CD4-positive, alpha-beta T cell treated with Interleukin-12 subunit alpha and Interleukin-12 subunit beta, for 1 hour (primary cell): ENCODE results near the gene TINAGL1.

Experiments
- DNase-seq: peaks from one replicate; pipeline ENCODE4 v3.0.0-alpha.2; 2020

Gene TINAGL1

DNA sequence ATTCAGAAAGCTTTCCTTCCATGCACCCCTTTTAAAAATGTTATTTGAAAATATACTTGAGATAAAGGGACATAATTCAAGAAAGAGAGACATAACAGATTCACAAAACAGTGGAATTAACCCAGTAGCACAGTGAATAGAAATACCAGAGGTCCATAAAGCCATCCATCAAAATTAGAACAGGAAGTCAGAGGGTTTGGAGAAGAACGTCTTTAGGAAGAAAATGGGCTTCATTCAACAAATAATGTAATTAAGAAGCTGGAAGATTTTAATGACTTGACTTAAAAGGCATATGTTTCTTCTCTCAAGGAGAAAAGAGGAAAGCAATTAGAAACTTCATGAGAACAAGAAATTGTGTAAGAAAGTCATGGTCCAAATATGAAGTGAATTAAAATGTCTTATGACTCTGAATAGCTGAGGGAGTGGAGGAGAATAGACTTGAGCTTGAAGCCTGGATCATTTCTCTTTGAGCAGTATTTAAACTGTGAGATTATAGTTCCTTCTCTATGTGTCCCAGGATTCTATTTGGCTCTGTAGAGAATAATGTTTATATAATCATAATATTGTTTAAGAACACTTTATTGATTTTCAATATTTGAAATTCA lies 33.3 kb downstream of the TINAGL1 start:
- DNase-seq: no peak

DNA sequence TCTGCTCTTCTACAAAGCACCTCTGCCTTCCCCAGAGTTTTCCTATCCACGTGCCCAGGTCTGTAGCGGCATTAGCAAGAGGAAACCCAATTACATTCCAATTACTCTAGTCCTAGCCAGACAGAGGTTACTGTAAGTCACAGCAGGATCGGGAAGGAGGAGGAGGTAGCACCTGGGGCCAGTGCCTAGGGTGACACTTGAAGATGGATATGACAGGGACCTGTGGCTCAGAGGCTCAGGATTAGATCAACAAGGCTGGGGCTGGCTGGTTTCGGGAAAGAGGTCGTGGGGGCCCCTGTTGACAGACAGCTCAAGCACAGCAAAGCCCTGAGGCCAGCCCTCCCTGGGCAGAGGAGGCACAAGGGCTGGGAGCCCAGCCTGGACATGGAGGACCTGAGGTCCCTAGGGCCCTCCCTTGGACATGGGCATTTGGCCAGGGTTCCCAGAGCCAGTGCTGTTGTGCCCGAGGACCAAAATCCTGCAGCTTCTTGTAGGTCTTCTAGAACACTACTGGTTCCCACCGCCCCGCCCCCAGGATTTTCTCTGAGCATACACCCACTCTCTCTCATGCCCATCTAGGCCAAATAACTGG lies 38.2 kb downstream of the TINAGL1 start:
- no peak for DNase-seq

DNA sequence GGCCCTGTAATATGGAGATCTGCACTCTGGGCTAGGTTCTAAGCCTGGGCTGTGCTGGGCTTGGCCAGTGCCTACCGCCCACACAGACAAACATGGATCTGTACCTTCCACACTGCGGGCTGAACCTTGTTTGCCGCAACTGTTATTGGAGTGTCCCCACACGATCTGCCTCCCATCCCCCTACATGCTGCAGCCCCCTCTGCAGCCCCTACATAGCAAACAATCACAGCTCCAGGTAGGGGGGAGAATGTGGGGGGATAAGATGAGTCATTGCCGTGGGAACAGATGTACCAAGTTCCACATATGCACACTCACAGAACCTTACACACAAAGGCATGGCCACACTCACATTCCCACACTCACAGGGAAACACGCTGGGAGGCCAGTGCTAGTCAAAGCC lies 39.1 kb downstream of the TINAGL1 start:
- DNase-seq: no peak

DNA sequence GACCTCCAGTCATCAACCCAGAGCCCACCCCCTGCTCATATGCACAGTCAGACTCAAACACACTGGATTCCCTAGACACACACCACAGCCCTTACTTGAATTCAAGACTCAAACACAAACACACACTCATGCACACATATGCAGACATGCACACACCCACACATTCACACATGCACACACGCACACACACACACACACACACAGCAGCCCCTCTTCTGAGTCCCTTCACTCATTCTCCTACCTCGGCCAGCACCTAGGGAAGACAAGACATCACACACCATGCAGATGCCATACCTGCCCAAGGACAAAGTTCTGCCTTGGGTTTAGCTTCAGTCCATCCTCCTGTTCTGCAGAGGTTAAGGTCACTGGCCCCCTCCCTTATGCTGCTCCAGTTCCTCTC lies 39.6 kb downstream of the TINAGL1 start:
- DNase-seq: no peak

DNA sequence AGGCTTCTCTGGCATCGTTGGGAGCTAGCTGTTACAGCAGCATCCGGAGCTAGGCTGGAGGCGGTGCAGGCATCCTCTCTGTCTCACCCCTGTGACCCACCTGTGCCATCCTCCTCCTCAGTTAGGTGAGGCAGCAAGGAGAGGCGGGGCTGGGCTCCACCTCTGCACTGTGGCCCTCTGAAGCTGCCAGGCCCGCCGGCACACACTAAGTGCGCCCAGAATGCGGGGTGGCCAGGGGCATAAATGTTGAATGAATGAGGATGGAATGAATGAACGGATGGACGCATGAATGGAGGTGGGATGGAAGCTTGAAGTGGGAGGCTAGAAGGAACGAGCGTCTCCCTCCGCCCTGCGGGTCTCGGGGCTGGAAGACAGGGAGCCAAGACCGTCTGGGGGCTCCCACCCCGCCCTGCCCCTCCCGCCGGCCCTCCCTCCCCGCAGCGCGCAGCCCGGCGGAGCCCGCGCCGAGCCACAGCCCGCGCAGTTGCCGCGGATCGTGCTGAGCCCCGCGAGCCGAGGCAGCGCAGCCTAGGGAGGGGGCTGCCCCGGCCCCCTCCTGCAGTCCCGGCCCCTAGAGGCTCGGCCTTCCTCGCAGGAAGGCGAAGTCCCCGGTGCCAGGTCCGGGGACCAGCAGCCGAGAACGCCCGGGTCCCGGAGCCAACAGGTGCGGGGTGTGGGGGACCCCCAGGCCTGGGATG lies 41.1 kb downstream of the TINAGL1 start, which contains the start of gene HCRTR1:
HCRTR1 (plus strand) TSS at position 472 of the 698 bp plus-strand sequence. CDS start 1,504 bp downstream, outside the sequence.
- DNase-seq: no peak

DNA sequence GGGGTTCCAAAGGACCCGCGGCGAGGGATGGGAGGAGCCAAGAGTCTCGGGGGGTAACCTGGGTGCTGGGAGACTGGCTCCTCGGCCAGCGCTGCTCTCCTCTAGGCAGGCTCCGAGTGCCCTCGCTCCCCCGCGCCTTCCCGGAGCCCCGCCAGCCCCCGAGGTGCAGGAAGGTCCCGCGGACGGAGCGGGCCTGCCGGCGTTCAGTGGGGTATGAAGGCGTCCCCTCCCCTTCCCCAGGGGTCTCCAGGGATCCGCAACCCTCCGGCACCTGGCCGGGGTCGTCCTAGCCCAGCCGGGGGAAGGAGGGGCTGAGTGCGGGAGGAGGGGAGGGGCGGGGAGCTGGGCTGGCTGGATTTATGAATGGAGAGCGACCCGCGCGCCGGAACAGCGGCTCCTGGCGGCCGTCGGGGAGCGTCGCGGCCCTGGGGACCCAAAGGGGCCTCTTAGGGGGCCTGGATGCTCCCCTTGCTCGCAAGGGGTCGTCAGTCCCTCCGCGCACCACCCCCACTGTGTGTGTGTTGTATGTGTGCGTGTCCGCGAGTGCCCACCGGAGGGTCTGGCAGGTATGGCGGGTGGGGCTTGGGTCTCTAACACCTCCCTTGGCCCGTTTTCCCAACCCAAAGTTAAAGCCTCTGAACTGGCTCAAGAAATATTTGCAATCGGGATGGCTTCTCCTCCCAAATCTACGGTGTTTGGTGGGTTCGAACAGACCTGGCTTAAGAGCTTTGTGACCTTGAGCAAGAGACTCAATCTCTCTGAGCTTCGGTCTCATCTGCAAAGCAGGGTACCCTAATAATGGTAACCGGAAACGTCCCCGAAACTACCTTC lies 41.8 kb downstream of the TINAGL1 start:
- peak; percentile 35 for DNase-seq

DNA sequence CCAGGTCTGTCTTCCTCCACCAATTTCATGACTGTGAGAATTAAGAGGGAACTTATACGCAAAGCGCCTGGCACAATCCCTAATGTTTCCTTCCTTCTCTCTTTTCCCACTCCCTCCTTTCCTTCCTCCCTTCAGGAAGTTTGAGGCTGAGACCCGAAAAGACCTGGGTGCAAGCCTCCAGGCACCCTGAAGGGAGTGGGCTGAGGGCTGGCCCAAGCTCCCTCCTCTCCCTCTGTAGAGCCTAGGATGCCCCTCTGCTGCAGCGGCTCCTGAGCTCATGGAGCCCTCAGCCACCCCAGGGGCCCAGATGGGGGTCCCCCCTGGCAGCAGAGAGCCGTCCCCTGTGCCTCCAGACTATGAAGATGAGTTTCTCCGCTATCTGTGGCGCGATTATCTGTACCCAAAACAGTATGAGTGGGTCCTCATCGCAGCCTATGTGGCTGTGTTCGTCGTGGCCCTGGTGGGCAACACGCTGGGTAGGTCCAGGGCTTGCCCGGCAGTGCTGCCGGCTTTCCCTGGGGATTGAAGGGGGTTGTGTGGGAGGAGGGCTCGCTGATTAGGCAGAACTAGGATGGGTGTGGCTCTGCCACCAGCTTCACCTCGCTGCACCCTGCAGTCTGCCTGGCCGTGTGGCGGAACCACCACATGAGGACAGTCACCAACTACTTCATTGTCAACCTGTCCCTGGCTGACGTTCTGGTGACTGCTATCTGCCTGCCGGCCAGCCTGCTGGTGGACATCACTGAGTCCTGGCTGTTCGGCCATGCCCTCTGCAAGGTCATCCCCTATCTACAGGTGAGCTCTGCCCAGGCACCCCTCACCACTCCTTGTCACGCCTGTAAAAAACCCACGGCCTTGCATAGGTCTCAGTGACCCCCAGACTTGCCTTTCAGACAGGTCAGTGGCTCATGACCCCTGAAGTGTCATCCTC lies 42.9 kb downstream of the TINAGL1 start:
- DNase-seq: no peak

DNA sequence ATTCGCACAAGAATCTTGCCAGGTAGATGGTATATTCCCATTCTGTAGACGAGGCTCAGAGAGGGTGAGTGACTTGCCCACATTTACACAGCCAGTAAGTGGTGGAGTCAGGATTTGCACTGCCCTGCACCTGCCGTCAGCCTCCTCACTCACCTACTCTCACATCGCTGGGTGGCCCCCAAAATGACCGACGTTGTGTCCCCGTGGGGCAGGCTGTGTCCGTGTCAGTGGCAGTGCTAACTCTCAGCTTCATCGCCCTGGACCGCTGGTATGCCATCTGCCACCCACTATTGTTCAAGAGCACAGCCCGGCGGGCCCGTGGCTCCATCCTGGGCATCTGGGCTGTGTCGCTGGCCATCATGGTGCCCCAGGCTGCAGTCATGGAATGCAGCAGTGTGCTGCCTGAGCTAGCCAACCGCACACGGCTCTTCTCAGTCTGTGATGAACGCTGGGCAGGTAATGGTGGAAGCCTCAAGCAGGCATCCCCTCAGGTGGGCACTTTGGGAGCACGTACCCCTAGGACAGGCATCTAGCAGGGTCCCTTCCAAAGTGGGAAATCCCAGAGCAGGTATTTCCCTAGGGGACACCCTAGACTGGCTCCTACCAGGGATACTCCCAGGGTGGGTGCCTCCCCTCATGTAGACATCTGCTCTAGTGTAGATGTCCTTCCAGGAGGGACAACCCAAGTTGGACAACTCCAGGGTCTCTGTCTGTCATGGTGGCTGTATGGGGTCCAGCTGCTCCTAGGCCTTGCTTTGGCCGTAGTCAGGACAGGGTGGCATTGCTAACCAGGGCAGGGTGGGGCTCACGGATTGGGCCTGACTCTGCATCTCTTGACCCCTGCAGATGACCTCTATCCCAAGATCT lies 44.5 kb downstream of the TINAGL1 start:
- no peak for DNase-seq

DNA sequence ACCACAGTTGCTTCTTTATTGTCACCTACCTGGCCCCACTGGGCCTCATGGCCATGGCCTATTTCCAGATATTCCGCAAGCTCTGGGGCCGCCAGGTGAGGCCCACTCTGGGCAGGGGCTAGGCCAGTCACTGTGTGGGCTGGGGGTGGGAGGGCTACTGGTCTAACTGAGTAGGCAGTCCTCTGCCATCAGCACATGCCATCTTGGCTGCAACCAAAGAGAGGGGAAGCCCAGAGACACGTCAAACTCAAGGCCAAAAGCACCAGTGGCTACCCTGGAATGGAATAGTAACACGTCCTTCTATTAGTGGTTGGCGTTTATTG lies 45.1 kb downstream of the TINAGL1 start:
- DNase-seq: no peak

DNA sequence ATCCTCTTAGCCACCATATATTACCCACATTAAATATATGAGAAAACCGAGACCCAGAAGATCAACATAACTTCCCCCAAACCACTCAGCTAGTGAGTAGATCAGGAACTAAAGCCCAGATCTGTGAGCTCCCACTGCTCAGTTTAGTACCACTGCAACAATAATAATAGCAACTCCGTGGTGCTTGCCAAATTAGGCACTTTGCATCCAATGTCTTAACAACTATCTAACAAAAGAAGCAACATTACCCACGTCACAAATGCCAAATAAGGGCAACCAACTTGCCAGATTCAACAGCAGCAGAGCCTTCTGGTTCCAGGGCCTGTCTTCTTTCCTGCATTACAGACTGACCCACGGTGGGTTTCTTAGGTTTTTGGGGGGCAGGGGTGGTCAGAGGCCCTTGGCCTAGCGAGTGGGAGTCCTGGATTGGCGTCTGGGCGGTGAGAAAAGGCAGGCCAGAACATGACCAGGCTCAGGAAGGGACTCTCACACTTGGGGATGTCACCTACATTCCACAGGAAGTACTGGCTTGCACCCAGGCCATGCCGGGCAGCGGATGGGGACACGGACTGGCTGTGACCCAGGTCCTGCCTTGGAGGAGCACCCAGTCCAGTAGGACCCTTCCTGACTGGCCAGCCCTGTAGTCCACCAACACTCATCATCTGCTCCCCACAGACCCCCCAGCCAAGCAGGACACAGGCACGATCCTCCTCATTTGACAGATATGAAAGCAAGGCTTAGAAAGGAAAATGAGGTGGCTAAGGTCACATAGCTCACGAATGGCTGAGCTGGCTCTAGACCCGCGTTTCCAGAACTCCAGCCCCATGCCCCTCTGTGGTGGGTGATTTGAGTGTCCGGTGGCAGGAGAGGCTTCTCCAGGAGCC lies 45.8 kb downstream of the TINAGL1 start:
- DNase-seq: no peak

DNA sequence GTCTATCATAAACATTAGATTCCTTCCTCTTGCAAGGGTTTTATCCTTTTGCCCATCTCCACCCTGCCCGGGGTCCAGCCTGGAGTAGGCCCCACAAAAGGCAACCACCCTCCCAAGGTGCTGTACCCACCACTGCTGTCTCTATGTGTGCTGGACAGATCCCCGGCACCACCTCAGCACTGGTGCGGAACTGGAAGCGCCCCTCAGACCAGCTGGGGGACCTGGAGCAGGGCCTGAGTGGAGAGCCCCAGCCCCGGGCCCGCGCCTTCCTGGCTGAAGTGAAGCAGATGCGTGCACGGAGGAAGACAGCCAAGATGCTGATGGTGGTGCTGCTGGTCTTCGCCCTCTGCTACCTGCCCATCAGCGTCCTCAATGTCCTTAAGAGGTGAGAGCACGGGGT lies 47.0 kb downstream of the TINAGL1 start:
- DNase-seq: no peak

DNA sequence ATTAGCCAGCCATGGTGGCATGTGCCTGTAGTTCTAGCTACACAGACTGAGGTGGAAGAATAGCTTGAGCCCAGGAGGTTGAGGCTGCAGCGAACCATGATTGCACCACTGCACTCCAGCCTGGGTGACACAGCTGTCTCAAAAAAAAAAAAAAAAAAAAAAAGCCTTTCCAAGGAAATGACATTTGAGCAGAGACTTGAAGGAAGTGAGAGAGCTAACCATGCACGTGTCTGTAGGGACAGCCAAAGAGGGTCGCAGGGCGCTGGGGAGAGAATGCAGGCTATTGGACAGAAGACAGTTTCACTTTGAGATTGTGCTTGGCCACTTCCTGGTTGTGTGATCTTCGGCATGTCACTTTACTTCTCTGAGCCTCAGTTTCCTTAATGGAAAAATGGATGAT lies 48.0 kb downstream of the TINAGL1 start:
- no peak for DNase-seq

DNA sequence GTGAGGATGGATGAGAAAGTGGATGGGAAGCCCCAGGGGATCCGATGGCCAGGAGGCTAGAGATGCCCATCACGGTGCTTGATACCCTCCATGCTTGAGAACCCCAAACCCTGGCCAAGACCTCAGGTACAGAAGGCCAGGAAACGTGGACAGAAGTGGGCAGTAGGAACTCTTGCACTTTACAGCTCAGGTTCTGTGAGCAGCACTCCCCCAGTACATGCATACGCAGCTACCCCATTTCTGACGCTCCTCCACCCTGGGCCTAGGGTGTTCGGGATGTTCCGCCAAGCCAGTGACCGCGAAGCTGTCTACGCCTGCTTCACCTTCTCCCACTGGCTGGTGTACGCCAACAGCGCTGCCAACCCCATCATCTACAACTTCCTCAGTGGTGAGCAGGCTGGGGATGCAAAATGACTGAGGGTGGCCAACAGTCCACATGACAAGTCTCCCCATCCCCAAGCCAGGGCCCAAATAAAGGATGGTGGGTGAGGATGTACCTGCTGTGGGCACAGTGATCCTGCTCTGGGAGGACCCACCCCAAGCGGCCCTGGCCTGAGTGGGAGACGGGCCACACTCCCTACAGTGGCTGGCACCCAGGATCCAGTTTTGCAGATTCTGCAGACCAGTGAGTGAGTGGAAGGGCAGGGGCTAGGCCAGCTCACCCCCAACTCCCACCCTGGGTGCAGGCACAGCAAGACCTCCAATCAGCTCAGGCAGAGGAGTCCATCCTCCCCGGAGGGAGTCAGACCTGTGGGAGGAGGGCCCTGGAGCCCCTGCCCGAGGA lies 48.6 kb downstream of the TINAGL1 start:
- DNase-seq: no peak

DNA sequence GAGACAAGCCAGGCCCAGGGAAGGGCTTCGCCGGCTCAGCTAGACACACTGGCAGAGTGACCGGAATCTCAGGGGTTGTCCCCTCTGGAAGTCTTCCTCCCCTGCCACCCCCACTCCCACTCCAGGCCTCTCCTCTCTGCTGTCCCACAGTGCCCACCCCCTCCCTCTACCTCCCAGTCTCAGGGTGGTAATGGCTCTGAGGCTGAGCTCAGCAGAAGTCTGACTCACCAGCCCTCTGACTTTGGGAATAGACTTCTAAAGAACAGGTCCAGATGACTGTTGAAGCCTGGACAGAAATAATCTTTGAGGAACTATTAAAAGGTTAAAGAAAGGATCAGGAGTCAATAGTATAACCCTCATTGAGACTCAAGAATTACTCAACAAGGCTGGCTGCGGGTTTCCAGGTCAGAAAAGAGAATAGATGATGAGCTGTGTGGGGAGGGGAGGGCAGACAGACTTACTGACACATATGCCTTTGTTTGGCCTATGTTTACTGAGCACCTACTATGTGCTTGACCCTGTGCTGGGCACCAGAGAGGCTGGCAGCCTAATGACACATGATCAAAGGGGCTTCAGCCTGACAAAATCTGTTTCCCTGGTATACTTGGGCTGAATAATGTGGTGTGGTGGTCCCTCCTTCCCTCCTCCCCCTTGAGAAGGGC lies 49.4 kb downstream of the TINAGL1 start:
- no peak for DNase-seq

DNA sequence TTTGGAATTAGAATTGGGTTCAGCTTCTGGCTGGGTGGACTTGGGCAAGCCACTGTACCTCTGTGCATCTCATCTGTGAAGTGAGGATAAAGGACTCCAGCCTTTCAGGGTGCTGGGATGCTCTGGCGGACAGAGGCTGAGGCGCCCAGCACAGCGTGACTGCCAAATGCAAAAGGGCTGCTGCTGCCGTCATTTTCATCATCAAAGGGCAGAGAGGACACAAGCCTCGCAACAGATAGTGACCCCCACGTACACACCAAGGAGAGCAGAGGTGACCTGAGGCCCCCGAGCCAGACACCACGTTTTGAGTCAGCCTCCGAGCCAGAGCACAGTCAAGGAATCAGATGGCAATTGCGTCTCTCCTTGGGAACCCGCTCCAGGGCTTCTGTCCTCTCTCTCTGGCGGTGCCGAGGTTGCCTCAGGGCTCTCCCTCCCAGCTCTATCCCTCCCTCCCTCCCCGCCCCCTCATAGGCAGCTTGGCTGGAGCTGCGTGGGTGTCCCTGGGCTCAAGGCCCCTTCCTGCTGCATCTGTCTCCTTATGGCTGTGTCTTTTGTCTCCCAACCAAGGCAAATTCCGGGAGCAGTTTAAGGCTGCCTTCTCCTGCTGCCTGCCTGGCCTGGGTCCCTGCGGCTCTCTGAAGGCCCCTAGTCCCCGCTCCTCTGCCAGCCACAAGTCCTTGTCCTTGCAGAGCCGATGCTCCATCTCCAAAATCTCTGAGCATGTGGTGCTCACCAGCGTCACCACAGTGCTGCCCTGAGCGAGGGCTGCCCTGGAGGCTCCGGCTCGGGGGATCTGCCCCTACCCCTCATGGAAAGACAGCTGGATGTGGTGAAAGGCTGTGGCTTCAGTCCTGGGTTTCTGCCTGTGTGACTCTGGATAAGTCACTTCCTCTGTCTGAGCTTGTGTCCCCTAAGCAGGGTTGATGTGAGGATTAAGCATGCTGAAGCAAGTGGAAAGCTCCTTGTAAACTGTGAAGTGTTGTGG lies 50.2 kb downstream of the TINAGL1 start:
- DNase-seq: no peak

DNA sequence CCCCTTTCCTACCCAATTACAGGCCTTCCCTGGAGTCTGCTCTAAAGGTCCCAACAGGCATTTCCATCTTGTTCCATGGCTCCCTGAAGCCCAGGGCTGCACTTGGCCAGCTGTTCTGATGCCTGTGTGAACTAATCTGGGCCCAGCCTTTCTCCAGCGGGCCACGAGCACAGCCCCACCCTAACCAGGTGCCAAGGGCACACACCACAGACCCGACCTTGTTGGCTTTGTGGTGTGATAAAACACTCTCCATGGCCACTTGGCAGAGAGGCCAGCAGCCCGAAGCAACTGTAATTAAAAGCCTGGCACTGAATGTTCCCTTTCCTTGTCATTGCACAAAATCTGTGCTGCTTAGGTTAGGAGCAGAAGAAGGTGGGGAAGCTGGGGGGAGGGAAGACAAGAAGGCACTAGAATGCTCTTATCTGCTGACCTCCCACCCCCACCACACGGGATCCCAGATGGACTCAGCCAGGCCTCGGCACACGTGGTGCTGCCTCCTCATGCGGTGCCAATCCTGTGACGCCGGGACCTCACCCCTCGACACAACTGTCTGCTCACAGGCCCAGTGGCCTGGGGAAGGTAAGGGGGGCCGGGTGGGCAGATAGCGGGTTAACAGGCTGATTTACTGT lies 51.1 kb downstream of the TINAGL1 start:
- DNase-seq: no peak

DNA sequence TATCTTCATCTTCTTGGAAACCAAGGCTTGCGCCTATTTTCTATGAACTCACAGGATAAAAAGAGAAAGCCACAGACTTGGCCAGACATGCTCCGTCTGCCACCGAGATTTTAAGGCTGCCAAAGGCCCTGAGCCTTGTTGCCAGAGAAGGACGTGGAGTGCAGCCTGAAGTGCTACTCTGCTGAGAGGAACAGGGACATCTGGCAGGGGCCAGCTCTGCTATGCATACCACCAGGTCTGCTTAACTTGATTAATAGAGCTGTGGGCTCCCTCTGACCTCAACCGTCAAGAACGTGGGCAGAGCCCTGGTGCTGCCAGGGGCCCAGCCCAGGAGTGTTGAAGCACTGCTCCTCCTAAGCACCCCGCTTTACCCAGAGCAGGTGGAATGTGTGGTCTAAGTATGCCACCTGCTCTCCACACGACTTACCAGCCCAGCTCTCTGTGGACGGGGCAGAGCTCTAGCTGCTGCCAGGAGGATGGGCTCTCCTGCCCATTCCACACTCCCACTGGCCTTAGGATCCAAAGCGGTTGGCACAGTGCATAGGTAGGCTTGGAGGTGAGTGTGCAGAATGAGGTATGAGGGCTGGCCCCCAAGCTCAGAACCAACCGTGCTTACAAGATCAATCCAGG lies 51.7 kb downstream of the TINAGL1 start:
- no peak for DNase-seq
